SK-N-SH (cell line): ENCODE data around the gene PDE11A.

ENCODE experiments used
- CTCF ChIP-seq: fragments of 200-600 bp; sonication (generic); IDR thresholded peaks from 2 replicates; pipeline ENCODE4 v1.6.1; 2017; ENCODE audit warnings: antibody characterized with exemption, mild to moderate bottlenecking, moderate library complexity
- FOXM1 ChIP-seq: IDR thresholded peaks from 2 replicates; pipeline ENCODE4 v1.4.0; 2012; ENCODE audit warnings: low read depth, mild to moderate bottlenecking
- IRF3 ChIP-seq: fragments of 150-350 bp; IDR thresholded peaks from 2 replicates; pipeline ENCODE4 v1.6.1; 2016; ENCODE audit warnings: mild to moderate bottlenecking, low read depth, low read length
- RFX5 ChIP-seq: IDR thresholded peaks from 2 replicates; pipeline ENCODE4 v1.6.1; 2012; ENCODE audit warnings: mild to moderate bottlenecking, improper control_type of control experiment, low read length
- SMC3 ChIP-seq: IDR thresholded peaks from 2 replicates; pipeline ENCODE4 v1.6.1; 2012; ENCODE audit warnings: low read depth, low read length, improper control_type of control experiment
- USF2 ChIP-seq: fragments of 150-350 bp; IDR thresholded peaks from 2 replicates; pipeline ENCODE4 v1.6.1; 2017; ENCODE audit warnings: antibody characterized with exemption, low read length, low read depth, borderline replicate concordance

- TF ChIP-seq CTCF: peak; percentile 72
- no peak for TF ChIP-seq RFX5
- peak; percentile 67 for TF ChIP-seq SMC3
- TF ChIP-seq USF2: no peak
- TF ChIP-seq IRF3: no peak
- no peak for TF ChIP-seq FOXM1
Measured at GRCh38 chr2:177604271-177605065, 468.1 kb downstream of the PDE11A start.
